Endothelial cell (in vitro differentiated cells): ENCODE measurements around the gene CDH7. TPM values are rescaled to one million over a fixed set of nuclear protein-coding genes. Genes with fewer than 3 reads are reported as not detected.

ENCODE experiments used
- DNase-seq: peaks from one replicate; pipeline ENCODE4 v3.0.0; 2021; ENCODE audit warnings: low spot score
- H3K27ac Mint-ChIP-seq: one replicate; pipeline ENCODE4 v1.8.0; 2021; ENCODE audit warnings: mixed read lengths, inconsistent platforms; ENCODE audit not compliant: unreplicated experiment
- H3K27me3 Mint-ChIP-seq: one replicate; pipeline ENCODE4 v1.8.0; 2021; ENCODE audit warnings: mild to moderate bottlenecking, moderate library complexity, mixed read lengths, inconsistent platforms; ENCODE audit not compliant: unreplicated experiment
- H3K36me3 Mint-ChIP-seq: one replicate; pipeline ENCODE4 v1.8.0; 2021; ENCODE audit warnings: mild to moderate bottlenecking, low read depth, mixed read lengths, inconsistent platforms; ENCODE audit not compliant: unreplicated experiment
- H3K4me1 Mint-ChIP-seq: one replicate; pipeline ENCODE4 v1.8.0; 2021; ENCODE audit warnings: mild to moderate bottlenecking, mixed read lengths, inconsistent platforms; ENCODE audit not compliant: unreplicated experiment
- H3K4me3 Mint-ChIP-seq: one replicate; pipeline ENCODE4 v1.8.0; 2021; ENCODE audit warnings: mild to moderate bottlenecking, mixed read lengths, inconsistent platforms; ENCODE audit not compliant: unreplicated experiment
- H3K9me3 Mint-ChIP-seq: one replicate; pipeline ENCODE4 v1.8.0; 2021; ENCODE audit warnings: mixed read lengths, inconsistent platforms; ENCODE audit not compliant: unreplicated experiment
- CTCF ChIP-seq: fragments of 200-600 bp; sonication (generic); IDR thresholded peaks from one replicate; pipeline ENCODE4 v1.5.0; 2021; ENCODE audit warnings: antibody characterized with exemption; ENCODE audit not compliant: unreplicated experiment
- total RNA-seq: library from RNA; stranded (reverse); fragmentation: NEBNext Ultra II Directional; extraction: Animal tissue kit (Norgen Biotek cat#: 25700); gene quantifications from one replicate; pipeline ENCODE4 v1.2.1, GENCODE V29; 2021; ENCODE audit not compliant: unreplicated experiment

CDH7 gene
- total RNA-seq, 1 donor from 2014 or later: 0.44 TPM

- TF ChIP-seq CTCF: no peak
- no peak overlapping the region for H3K27ac Mint-ChIP-seq
Measured at GRCh38 chr18:65791719-65792118, 40.9 kb downstream of the CDH7 start.

GRCh38 chr18:65792456-65793074, 41.8 kb downstream of the CDH7 start:
- Mint-ChIP-seq H3K4me3 (no peak overlapping the region), H3K9me3 (no peaks in the 10 kb centered on the region), H3K36me3 (no peaks in the 10 kb centered on the region), H3K4me1 (no peaks in the 10 kb centered on the region), H3K27ac (no peak overlapping the region), H3K27me3 (no peaks in the 10 kb centered on the region)
- no peak for TF ChIP-seq CTCF
- no peak for DNase-seq

More at GRCh38 chr18:65791719-65792118, 40.9 kb downstream of the CDH7 start:
- Mint-ChIP-seq H3K36me3 (no peaks in the 10 kb centered on the region), H3K4me1 (no peaks in the 10 kb centered on the region), H3K27me3 (no peaks in the 10 kb centered on the region), H3K4me3 (no peak overlapping the region), H3K9me3 (no peaks in the 10 kb centered on the region)
- no peak for DNase-seq

GRCh38 chr18:65808759-65809158, 57.9 kb downstream of the CDH7 start:
- no peak for TF ChIP-seq CTCF
- Mint-ChIP-seq H3K9me3 (no peaks in the 10 kb centered on the region), H3K27ac (no peak overlapping the region)

GRCh38 chr18:65811307-65811706, 60.5 kb downstream of the CDH7 start:
- Mint-ChIP-seq H3K4me1 (no peaks in the 10 kb centered on the region), H3K36me3 (no peaks in the 10 kb centered on the region), H3K27ac (no peak overlapping the region), H3K9me3 (no peaks in the 10 kb centered on the region), H3K4me3 (no peak overlapping the region), H3K27me3 (no peaks in the 10 kb centered on the region)
- DNase-seq: no peak
- TF ChIP-seq CTCF: no peak

More at GRCh38 chr18:65808759-65809158, 57.9 kb downstream of the CDH7 start:
- no peak overlapping the region for H3K4me3 Mint-ChIP-seq
- DNase-seq: no peak
- H3K4me1 Mint-ChIP-seq: no peaks in the 10 kb centered on the region
- no peaks in the 10 kb centered on the region for H3K27me3 Mint-ChIP-seq
- no peaks in the 10 kb centered on the region for H3K36me3 Mint-ChIP-seq

GRCh38 chr18:65815506-65815905, 64.7 kb downstream of the CDH7 start:
- H3K4me1 Mint-ChIP-seq: no peaks in the 10 kb centered on the region
- H3K27ac Mint-ChIP-seq: no peak overlapping the region
- DNase-seq: no peak
- TF ChIP-seq CTCF: no peak
- no peaks in the 10 kb centered on the region for H3K36me3 Mint-ChIP-seq
- H3K9me3 Mint-ChIP-seq: no peaks in the 10 kb centered on the region
- H3K4me3 Mint-ChIP-seq: no peak overlapping the region
- H3K27me3 Mint-ChIP-seq: no peaks in the 10 kb centered on the region
